Vagina (tissue), 2 donors: ENCODE data around the gene BFSP1. TPM values are rescaled to one million over a fixed set of nuclear protein-coding genes. Genes with fewer than 3 reads are reported as not detected.
A peak's percentile ranks its signal among the peaks of the same experiment; 100 is the strongest.

Experiments used
- DNase-seq, 2 donors: peaks; one replicate each; pipeline ENCODE4 v3.0.0-alpha.2; 2017; ENCODE audit errors: extremely low spot score in 2 of 2
- H3K27ac ChIP-seq: fragments of 200-600 bp; sonication (generic); one replicate; pipeline ENCODE4 v1.5.1; 2019
- H3K27me3 ChIP-seq: fragments of 200-600 bp; sonication (generic); one replicate; pipeline ENCODE4 v1.5.1; 2019
- H3K36me3 ChIP-seq, 2 donors: fragments of 200-600 bp; sonication (generic); one replicate each; pipeline ENCODE4 v1.5.1; 2017 to 2019
- H3K4me1 ChIP-seq: fragments of 200-600 bp; sonication (generic); one replicate; pipeline ENCODE4 v1.5.1; 2019
- H3K4me3 ChIP-seq, 2 donors: fragments of 200-600 bp; sonication (generic); 1 replicate in 1 of 2; 2 replicates in 1 of 2; pipeline ENCODE4 v1.5.1; 2016 to 2019
- H3K9me3 ChIP-seq: fragments of 200-600 bp; sonication (generic); one replicate; pipeline ENCODE4 v1.5.1; 2019
- POLR2A ChIP-seq, 2 donors: fragments of 450-650 bp; IDR thresholded peaks; one replicate each; pipeline ENCODE4 v1.6.1; 2017; ENCODE audit warnings: antibody characterized with exemption in 2 of 2, mild to moderate bottlenecking in 2 of 2, moderate library complexity in 2 of 2
- POLR2AphosphoS5 ChIP-seq, 2 donors: sonication (generic); formaldehyde crosslinking; IDR thresholded peaks; one replicate each; pipeline ENCODE4 v1.9.0; 2017; ENCODE audit warnings: antibody characterized with exemption in 2 of 2, mild to moderate bottlenecking in 2 of 2, low read depth in 1 of 2; ENCODE audit not compliant: insufficient read depth in 1 of 2
- intact Hi-C: fragments of 100-400 bp; cut with DNase I; formaldehyde crosslinking; loops from one replicate; pipeline ENCODE4 v1.15.1; 2023
- total RNA-seq: library from RNA; depleted of rRNA; stranded (reverse); fragments of >200 nt; gene quantifications from one replicate; pipeline ENCODE4 v1.2.3, GENCODE V29; 2016
- TF ChIP-seq, protein P1 (sequence below), 3 experiments: fragments of 450-650 bp in 2 of 3; fragments of 200-600 bp in 1 of 3; sonication (generic) in 1 of 3; IDR thresholded peaks; one replicate each; pipeline ENCODE4 v1.5.1; 2017 to 2019; ENCODE audit warnings: antibody characterized with exemption in 3 of 3, mild to moderate bottlenecking in 2 of 3, moderate library complexity in 2 of 3

BFSP1 gene
- total RNA-seq, 1 donor from 2014 or later: 0.49 TPM

- no peak overlapping the region for H3K4me3 ChIP-seq
- H3K36me3 ChIP-seq: no peaks in the 10 kb centered on the region
- DNase-seq: no peak
- no peaks in the 10 kb centered on the region for H3K4me1 ChIP-seq
- H3K27ac ChIP-seq: no peak overlapping the region
- TF ChIP-seq POLR2AphosphoS5 (IDR thresholded peaks at IDR 0.05; ENCODE audit: insufficient read depth in 1 of 2, low read depth in 1 of 2): no peak
- TF ChIP-seq POLR2A (IDR thresholded peaks at IDR 0.05): no peak
- TF ChIP-seq, protein P1, sequence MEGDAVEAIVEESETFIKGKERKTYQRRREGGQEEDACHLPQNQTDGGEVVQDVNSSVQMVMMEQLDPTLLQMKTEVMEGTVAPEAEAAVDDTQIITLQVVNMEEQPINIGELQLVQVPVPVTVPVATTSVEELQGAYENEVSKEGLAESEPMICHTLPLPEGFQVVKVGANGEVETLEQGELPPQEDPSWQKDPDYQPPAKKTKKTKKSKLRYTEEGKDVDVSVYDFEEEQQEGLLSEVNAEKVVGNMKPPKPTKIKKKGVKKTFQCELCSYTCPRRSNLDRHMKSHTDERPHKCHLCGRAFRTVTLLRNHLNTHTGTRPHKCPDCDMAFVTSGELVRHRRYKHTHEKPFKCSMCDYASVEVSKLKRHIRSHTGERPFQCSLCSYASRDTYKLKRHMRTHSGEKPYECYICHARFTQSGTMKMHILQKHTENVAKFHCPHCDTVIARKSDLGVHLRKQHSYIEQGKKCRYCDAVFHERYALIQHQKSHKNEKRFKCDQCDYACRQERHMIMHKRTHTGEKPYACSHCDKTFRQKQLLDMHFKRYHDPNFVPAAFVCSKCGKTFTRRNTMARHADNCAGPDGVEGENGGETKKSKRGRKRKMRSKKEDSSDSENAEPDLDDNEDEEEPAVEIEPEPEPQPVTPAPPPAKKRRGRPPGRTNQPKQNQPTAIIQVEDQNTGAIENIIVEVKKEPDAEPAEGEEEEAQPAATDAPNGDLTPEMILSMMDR (IDR thresholded peaks at IDR 0.05): no peak
- H3K27me3 ChIP-seq: no peaks in the 10 kb centered on the region
- no peaks in the 10 kb centered on the region for H3K9me3 ChIP-seq
- intact Hi-C loops: no loop called here
Measured at GRCh38 chr20:17473659-17474058, 57.5 kb downstream of the BFSP1 start.

GRCh38 chr20:17471606-17472187 lies 59.5 kb downstream of the BFSP1 start:
- no peaks in the 10 kb centered on the region for H3K9me3 ChIP-seq
- TF ChIP-seq POLR2AphosphoS5 (IDR thresholded peaks at IDR 0.05; ENCODE audit: insufficient read depth in 1 of 2, low read depth in 1 of 2) (no peak), POLR2A (IDR thresholded peaks at IDR 0.05) (no peak)
- TF ChIP-seq, protein P1 (IDR thresholded peaks at IDR 0.05): no peak
- no peaks in the 10 kb centered on the region for H3K36me3 ChIP-seq
- DNase-seq: peak in 1 of 2 donors; percentile 40
- intact Hi-C loops: no loop called here
- no peak overlapping the region for H3K4me3 ChIP-seq
- no peaks in the 10 kb centered on the region for H3K27me3 ChIP-seq
- H3K27ac ChIP-seq: no peak overlapping the region
- no peaks in the 10 kb centered on the region for H3K4me1 ChIP-seq

DNA sequence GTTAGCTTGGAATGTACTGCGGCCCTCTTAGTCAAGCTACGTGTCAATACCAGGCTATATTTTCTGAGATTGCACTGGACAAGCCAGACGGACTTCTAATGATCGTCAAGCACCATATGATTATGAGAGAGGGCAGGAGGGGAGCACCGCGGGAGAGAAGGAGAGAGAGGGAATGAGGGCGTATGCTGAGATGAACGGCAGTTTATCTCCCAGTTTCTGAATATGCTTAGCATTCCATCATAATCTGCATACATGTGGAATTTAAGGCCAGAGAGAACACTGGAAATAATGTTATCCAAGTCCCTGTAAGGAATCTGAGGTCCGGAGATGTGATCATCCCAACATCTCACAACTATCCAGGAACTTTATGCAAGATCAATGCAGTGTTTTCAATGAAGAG lies 60.2 kb downstream of the BFSP1 start:
- Histone ChIP-seq H3K9me3 (no peaks in the 10 kb centered on the region), H3K36me3 (no peaks in the 10 kb centered on the region), H3K4me3 (no peak overlapping the region), H3K27ac (no peak overlapping the region), H3K4me1 (no peaks in the 10 kb centered on the region), H3K27me3 (no peaks in the 10 kb centered on the region)
- no peak for DNase-seq
- intact Hi-C loops: no loop called here
- TF ChIP-seq, protein P1 (IDR thresholded peaks at IDR 0.05): no peak
- TF ChIP-seq POLR2A (IDR thresholded peaks at IDR 0.05) (no peak), POLR2AphosphoS5 (IDR thresholded peaks at IDR 0.05; ENCODE audit: insufficient read depth in 1 of 2, low read depth in 1 of 2) (no peak)

- H3K4me3 ChIP-seq: no peak overlapping the region
- H3K9me3 ChIP-seq: no peaks in the 10 kb centered on the region
- no peak overlapping the region for H3K27ac ChIP-seq
- peak in 1 of 2 donors; percentile 65 for DNase-seq
- H3K27me3 ChIP-seq: no peaks in the 10 kb centered on the region
- H3K36me3 ChIP-seq: no peaks in the 10 kb centered on the region
- no peaks in the 10 kb centered on the region for H3K4me1 ChIP-seq
- intact Hi-C loops: no loop called here
- TF ChIP-seq, protein P1 (IDR thresholded peaks at IDR 0.05): no peak
- TF ChIP-seq POLR2A (IDR thresholded peaks at IDR 0.05) (no peak), POLR2AphosphoS5 (IDR thresholded peaks at IDR 0.05; ENCODE audit: insufficient read depth in 1 of 2, low read depth in 1 of 2) (no peak)
Measured at GRCh38 chr20:17470521-17470920, 60.7 kb downstream of the BFSP1 start.

GRCh38 chr20:17469246-17470030 lies 61.7 kb downstream of the BFSP1 start:
- H3K27ac ChIP-seq: no peak overlapping the region
- peak in 1 of 2 donors; percentile 60 for DNase-seq
- H3K9me3 ChIP-seq: no peaks in the 10 kb centered on the region
- no peaks in the 10 kb centered on the region for H3K27me3 ChIP-seq
- H3K36me3 ChIP-seq: no peaks in the 10 kb centered on the region
- no peak for TF ChIP-seq POLR2A (IDR thresholded peaks at IDR 0.05)
- TF ChIP-seq, protein P1 (IDR thresholded peaks at IDR 0.05): no peak
- no peak for TF ChIP-seq POLR2AphosphoS5 (IDR thresholded peaks at IDR 0.05; ENCODE audit: insufficient read depth in 1 of 2, low read depth in 1 of 2)
- H3K4me1 ChIP-seq: no peaks in the 10 kb centered on the region
- intact Hi-C loops: no loop called here
- no peak overlapping the region for H3K4me3 ChIP-seq
